ENCODE measurements around the gene NLRP14. TPM values are rescaled to one million over a fixed set of nuclear protein-coding genes. Genes with fewer than 3 reads are reported as not detected.

Gene NLRP14
- total RNA-seq, 1 donor from 2014 or later, result under 0.01 TPM

DNA sequence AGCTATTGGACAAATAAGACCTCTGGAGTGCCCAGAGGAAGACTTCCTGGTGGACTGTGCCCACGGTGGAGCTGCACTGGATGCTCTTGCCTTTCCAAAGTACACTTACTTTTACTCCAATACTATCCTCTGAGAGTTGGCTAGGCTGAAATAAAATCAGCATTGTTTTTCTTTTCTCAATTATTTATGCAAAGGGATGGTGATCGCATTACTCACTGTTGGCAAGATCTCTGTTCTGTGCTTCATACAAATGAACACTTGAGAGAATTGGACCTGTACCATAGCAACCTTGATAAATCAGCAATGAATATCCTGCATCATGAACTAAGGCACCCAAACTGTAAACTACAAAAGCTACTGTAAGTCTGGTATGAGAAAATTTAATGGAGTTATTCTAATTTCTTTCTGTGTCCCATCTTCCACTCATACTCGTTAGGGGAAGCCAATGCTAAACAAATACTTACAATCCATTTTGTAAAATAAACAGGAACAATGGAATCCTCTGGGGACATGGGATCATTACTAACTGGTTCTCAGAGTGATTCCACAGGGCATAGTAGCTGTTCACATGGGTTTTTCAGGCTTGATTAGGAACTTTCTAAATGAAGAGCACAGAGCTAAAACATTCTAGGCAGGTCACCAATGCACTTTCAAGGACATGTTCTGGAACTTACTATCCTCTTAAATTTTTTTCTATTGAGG is 26.3 kb downstream of the NLRP14 start:
- H3K9me3 ChIP-seq (ENCODE audit: control insufficient read depth in 3 of 3, low read length in 3 of 3), result no peaks in the 10 kb centered on the region
- no peaks in the 10 kb centered on the region for H3K4me1 ChIP-seq (ENCODE audit: control insufficient read depth in 3 of 3, insufficient read depth in 3 of 3, low read length in 3 of 3)
- no peak overlapping the region for H3K27ac ChIP-seq (ENCODE audit: low read depth, low read length)

DNA sequence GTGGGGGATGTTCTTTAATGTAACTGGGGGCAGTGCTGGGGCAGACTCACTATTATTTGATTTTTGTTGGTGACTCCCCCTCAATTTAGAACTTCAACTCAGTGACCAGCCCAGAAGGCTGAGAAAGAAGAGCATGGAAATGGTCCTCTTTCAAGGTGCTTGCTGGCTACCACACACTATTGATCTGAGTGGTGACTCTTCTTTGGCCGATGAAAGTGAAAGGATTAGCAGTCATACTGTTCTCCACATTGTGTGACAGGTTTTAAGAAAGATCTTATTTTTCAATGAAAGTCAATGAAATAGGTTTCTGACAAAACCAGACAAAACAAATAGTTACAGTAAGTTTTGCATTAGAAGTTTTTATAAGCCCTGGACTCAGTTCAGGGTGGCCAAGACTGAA is 29.9 kb downstream of the NLRP14 start:
- H3K9ac ChIP-seq (ENCODE audit: low read depth in 1 of 3, low read length in 3 of 3), result no peak overlapping the region
- H3K4me1 ChIP-seq (ENCODE audit: control insufficient read depth in 3 of 3, insufficient read depth in 3 of 3, low read length in 3 of 3), result no peaks in the 10 kb centered on the region
- H3K4me3 ChIP-seq (ENCODE audit: low read length in 3 of 3), result no peak overlapping the region
- H3K36me3 ChIP-seq (ENCODE audit: control insufficient read depth in 3 of 3, insufficient read depth in 3 of 3, low read length in 3 of 3), result no peaks in the 10 kb centered on the region
- H3K27ac ChIP-seq (ENCODE audit: low read depth, low read length), result no peak overlapping the region
- no peaks in the 10 kb centered on the region for H3K27me3 ChIP-seq (ENCODE audit: control insufficient read depth in 3 of 3, insufficient read depth in 3 of 3, low read length in 3 of 3)
- no peaks in the 10 kb centered on the region for H3K9me3 ChIP-seq (ENCODE audit: control insufficient read depth in 3 of 3, low read length in 3 of 3)

More for the DNA sequence above, 26.3 kb downstream of the NLRP14 start:
- H3K27me3 ChIP-seq (ENCODE audit: control insufficient read depth in 3 of 3, insufficient read depth in 3 of 3, low read length in 3 of 3), result no peaks in the 10 kb centered on the region
- no peak overlapping the region for H3K4me3 ChIP-seq (ENCODE audit: low read length in 3 of 3)
- H3K36me3 ChIP-seq (ENCODE audit: control insufficient read depth in 3 of 3, insufficient read depth in 3 of 3, low read length in 3 of 3), result no peaks in the 10 kb centered on the region
- no peak overlapping the region for H3K9ac ChIP-seq (ENCODE audit: low read depth in 1 of 3, low read length in 3 of 3)

DNA sequence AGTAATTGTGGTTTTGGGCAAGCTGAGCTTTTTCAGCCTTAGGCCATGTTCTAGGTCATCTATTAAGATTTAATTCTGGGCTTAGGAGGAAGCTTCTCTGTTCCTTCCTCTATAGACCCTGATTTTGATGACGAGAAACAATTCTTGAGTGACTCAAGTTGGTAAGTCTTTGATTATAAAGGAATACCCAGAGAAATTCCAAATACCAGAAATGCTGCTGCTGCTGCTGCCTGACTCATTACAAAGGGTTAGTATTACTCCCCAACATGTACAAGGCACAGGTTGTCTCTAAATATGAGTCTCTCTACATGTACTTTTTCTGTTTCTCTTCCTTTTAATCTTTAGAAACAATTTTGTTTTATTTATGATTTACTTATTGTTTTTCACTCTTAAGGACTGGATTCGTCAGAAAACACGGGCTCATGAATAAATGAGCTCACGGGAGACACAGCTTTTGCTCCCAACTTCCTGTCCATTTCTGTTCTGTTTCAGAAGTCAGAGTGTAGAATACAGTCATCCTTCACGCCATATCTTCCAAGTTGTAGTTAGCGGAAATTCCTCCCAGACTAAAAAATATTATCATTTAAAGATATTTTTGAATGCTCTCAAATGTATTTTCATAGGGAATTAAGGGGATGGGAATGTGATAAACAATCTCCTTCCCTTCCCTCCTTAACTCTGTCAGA is 36.7 kb downstream of the NLRP14 start:
- H3K27me3 ChIP-seq (ENCODE audit: control insufficient read depth in 3 of 3, insufficient read depth in 3 of 3, low read length in 3 of 3), result no peaks in the 10 kb centered on the region
- no peaks in the 10 kb centered on the region for H3K36me3 ChIP-seq (ENCODE audit: control insufficient read depth in 3 of 3, insufficient read depth in 3 of 3, low read length in 3 of 3)
- no peak overlapping the region for H3K27ac ChIP-seq (ENCODE audit: low read depth, low read length)
- no peaks in the 10 kb centered on the region for H3K9me3 ChIP-seq (ENCODE audit: control insufficient read depth in 3 of 3, low read length in 3 of 3)
- H3K9ac ChIP-seq (ENCODE audit: low read depth in 1 of 3, low read length in 3 of 3), result no peak overlapping the region
- H3K4me1 ChIP-seq (ENCODE audit: control insufficient read depth in 3 of 3, insufficient read depth in 3 of 3, low read length in 3 of 3), result no peaks in the 10 kb centered on the region
- no peak overlapping the region for H3K4me3 ChIP-seq (ENCODE audit: low read length in 3 of 3)

DNA sequence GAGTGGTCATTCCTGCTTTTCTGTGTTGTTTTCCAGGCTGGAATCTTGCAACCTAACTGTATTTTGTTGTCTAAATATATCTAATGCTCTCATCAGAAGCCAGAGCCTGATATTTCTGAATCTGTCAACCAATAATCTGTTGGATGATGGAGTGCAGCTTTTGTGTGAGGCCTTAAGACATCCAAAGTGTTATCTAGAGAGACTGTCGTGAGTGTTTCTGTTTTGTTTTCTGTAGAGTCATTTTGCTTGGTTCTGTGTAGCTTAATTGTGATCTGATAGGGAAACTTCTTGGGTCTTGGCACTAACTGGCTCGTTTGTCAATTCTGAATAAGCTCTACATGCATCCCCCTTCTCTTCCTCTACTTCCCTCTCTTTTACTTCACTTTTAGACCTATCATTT is 37.4 kb downstream of the NLRP14 start:
- Histone ChIP-seq H3K9me3 (ENCODE audit: control insufficient read depth in 3 of 3, low read length in 3 of 3) (no peaks in the 10 kb centered on the region), H3K9ac (ENCODE audit: low read depth in 1 of 3, low read length in 3 of 3) (no peak overlapping the region), H3K4me3 (ENCODE audit: low read length in 3 of 3) (no peak overlapping the region), H3K27ac (ENCODE audit: low read depth, low read length) (no peak overlapping the region), H3K36me3 (ENCODE audit: control insufficient read depth in 3 of 3, insufficient read depth in 3 of 3, low read length in 3 of 3) (no peaks in the 10 kb centered on the region), H3K27me3 (ENCODE audit: control insufficient read depth in 3 of 3, insufficient read depth in 3 of 3, low read length in 3 of 3) (no peaks in the 10 kb centered on the region), H3K4me1 (ENCODE audit: control insufficient read depth in 3 of 3, insufficient read depth in 3 of 3, low read length in 3 of 3) (no peaks in the 10 kb centered on the region)

- H3K36me3 ChIP-seq (ENCODE audit: control insufficient read depth in 3 of 3, insufficient read depth in 3 of 3, low read length in 3 of 3), result no peaks in the 10 kb centered on the region
- no peaks in the 10 kb centered on the region for H3K4me1 ChIP-seq (ENCODE audit: control insufficient read depth in 3 of 3, insufficient read depth in 3 of 3, low read length in 3 of 3)
- H3K4me3 ChIP-seq (ENCODE audit: low read length in 3 of 3), result no peak overlapping the region
- no peak overlapping the region for H3K27ac ChIP-seq (ENCODE audit: low read depth, low read length)
- no peaks in the 10 kb centered on the region for H3K9me3 ChIP-seq (ENCODE audit: control insufficient read depth in 3 of 3, low read length in 3 of 3)
- no peak overlapping the region for H3K9ac ChIP-seq (ENCODE audit: low read depth in 1 of 3, low read length in 3 of 3)
- H3K27me3 ChIP-seq (ENCODE audit: control insufficient read depth in 3 of 3, insufficient read depth in 3 of 3, low read length in 3 of 3), result no peaks in the 10 kb centered on the region
Measured at GRCh38 chr11:7060868-7061267, 40.6 kb downstream of the NLRP14 start.

DNA sequence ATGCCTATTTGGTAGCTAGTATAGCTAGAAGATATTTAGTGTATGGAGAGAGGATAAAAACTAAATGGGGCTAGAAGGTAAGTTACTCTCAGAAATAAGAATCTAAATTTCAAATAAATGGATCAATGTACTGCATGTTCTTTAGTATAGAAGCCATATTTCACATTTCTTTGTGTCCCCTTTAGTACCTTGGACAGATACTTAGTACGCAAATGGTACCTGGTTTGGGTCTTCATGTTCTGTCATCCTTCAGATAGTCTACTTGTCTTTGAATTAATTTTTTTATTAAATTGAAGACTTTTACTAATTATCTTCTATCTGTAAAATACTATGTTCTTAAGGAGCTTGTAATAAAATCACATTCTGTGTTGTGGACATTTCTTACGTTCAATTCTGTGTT is 42.3 kb downstream of the NLRP14 start:
- Histone ChIP-seq H3K9me3 (ENCODE audit: control insufficient read depth in 3 of 3, low read length in 3 of 3) (no peaks in the 10 kb centered on the region), H3K4me3 (ENCODE audit: low read length in 3 of 3) (no peak overlapping the region), H3K4me1 (ENCODE audit: control insufficient read depth in 3 of 3, insufficient read depth in 3 of 3, low read length in 3 of 3) (no peaks in the 10 kb centered on the region), H3K27me3 (ENCODE audit: control insufficient read depth in 3 of 3, insufficient read depth in 3 of 3, low read length in 3 of 3) (no peaks in the 10 kb centered on the region), H3K36me3 (ENCODE audit: control insufficient read depth in 3 of 3, insufficient read depth in 3 of 3, low read length in 3 of 3) (no peaks in the 10 kb centered on the region), H3K27ac (ENCODE audit: low read depth, low read length) (no peak overlapping the region), H3K9ac (ENCODE audit: low read depth in 1 of 3, low read length in 3 of 3) (no peak overlapping the region)

- H3K9me3 ChIP-seq (ENCODE audit: control insufficient read depth in 3 of 3, low read length in 3 of 3), result no peaks in the 10 kb centered on the region
- no peaks in the 10 kb centered on the region for H3K4me1 ChIP-seq (ENCODE audit: control insufficient read depth in 3 of 3, insufficient read depth in 3 of 3, low read length in 3 of 3)
- no peak overlapping the region for H3K4me3 ChIP-seq (ENCODE audit: low read length in 3 of 3)
- no peak overlapping the region for H3K27ac ChIP-seq (ENCODE audit: low read depth, low read length)
- H3K9ac ChIP-seq (ENCODE audit: low read depth in 1 of 3, low read length in 3 of 3), result no peak overlapping the region
- no peaks in the 10 kb centered on the region for H3K36me3 ChIP-seq (ENCODE audit: control insufficient read depth in 3 of 3, insufficient read depth in 3 of 3, low read length in 3 of 3)
- peaks cover 0 to 2% (median 0%) of the 10 kb centered on the region in 3 donors for H3K27me3 ChIP-seq (ENCODE audit: control insufficient read depth in 3 of 3, insufficient read depth in 3 of 3, low read length in 3 of 3)
Measured at GRCh38 chr11:7072401-7073028, 52.2 kb downstream of the NLRP14 start.

- Histone ChIP-seq H3K4me1 (ENCODE audit: control insufficient read depth in 3 of 3, insufficient read depth in 3 of 3, low read length in 3 of 3) (no peaks in the 10 kb centered on the region), H3K27ac (ENCODE audit: low read depth, low read length) (no peak overlapping the region), H3K9me3 (ENCODE audit: control insufficient read depth in 3 of 3, low read length in 3 of 3) (no peaks in the 10 kb centered on the region), H3K36me3 (ENCODE audit: control insufficient read depth in 3 of 3, insufficient read depth in 3 of 3, low read length in 3 of 3) (no peaks in the 10 kb centered on the region), H3K4me3 (ENCODE audit: low read length in 3 of 3) (no peak overlapping the region), H3K9ac (ENCODE audit: low read depth in 1 of 3, low read length in 3 of 3) (no peak overlapping the region), H3K27me3 (ENCODE audit: control insufficient read depth in 3 of 3, insufficient read depth in 3 of 3, low read length in 3 of 3) (peaks cover 0 to 2% (median 0%) of the 10 kb centered on the region in 3 donors)
Measured at GRCh38 chr11:7077101-7077500, 56.8 kb downstream of the NLRP14 start.

GRCh38 chr11:7079545-7080135 is 59.4 kb downstream of the NLRP14 start:
- Histone ChIP-seq H3K4me1 (ENCODE audit: control insufficient read depth in 3 of 3, insufficient read depth in 3 of 3, low read length in 3 of 3) (no peaks in the 10 kb centered on the region), H3K9ac (ENCODE audit: low read depth in 1 of 3, low read length in 3 of 3) (no peak overlapping the region), H3K27ac (ENCODE audit: low read depth, low read length) (no peak overlapping the region), H3K4me3 (ENCODE audit: low read length in 3 of 3) (no peak overlapping the region), H3K36me3 (ENCODE audit: control insufficient read depth in 3 of 3, insufficient read depth in 3 of 3, low read length in 3 of 3) (no peaks in the 10 kb centered on the region), H3K27me3 (ENCODE audit: control insufficient read depth in 3 of 3, insufficient read depth in 3 of 3, low read length in 3 of 3) (peaks cover 0 to 2% (median 0%) of the 10 kb centered on the region in 3 donors), H3K9me3 (ENCODE audit: control insufficient read depth in 3 of 3, low read length in 3 of 3) (no peaks in the 10 kb centered on the region)

- H3K9me3 ChIP-seq (ENCODE audit: control insufficient read depth in 3 of 3, low read length in 3 of 3), result no peaks in the 10 kb centered on the region
- H3K27me3 ChIP-seq (ENCODE audit: control insufficient read depth in 3 of 3, insufficient read depth in 3 of 3, low read length in 3 of 3), result peaks cover 0 to 2% (median 0%) of the 10 kb centered on the region in 3 donors
- H3K27ac ChIP-seq (ENCODE audit: low read depth, low read length), result no peak overlapping the region
- H3K4me1 ChIP-seq (ENCODE audit: control insufficient read depth in 3 of 3, insufficient read depth in 3 of 3, low read length in 3 of 3), result no peaks in the 10 kb centered on the region
- H3K4me3 ChIP-seq (ENCODE audit: low read length in 3 of 3), result no peak overlapping the region
- no peak overlapping the region for H3K9ac ChIP-seq (ENCODE audit: low read depth in 1 of 3, low read length in 3 of 3)
- no peaks in the 10 kb centered on the region for H3K36me3 ChIP-seq (ENCODE audit: control insufficient read depth in 3 of 3, insufficient read depth in 3 of 3, low read length in 3 of 3)
Measured at GRCh38 chr11:7080900-7081299, 60.6 kb downstream of the NLRP14 start.
